NCI-H2227 (cell line): ENCODE results near the gene SYNPO.
A peak's percentile ranks its signal among the peaks of the same experiment; 100 is the strongest.

ENCODE experiments used
- DNase-seq: peaks from one replicate; lab custom pipeline; 2025; ENCODE audit not compliant: unreplicated experiment; lab: John Stamatoyannopoulos, UW

Gene SYNPO

DNA sequence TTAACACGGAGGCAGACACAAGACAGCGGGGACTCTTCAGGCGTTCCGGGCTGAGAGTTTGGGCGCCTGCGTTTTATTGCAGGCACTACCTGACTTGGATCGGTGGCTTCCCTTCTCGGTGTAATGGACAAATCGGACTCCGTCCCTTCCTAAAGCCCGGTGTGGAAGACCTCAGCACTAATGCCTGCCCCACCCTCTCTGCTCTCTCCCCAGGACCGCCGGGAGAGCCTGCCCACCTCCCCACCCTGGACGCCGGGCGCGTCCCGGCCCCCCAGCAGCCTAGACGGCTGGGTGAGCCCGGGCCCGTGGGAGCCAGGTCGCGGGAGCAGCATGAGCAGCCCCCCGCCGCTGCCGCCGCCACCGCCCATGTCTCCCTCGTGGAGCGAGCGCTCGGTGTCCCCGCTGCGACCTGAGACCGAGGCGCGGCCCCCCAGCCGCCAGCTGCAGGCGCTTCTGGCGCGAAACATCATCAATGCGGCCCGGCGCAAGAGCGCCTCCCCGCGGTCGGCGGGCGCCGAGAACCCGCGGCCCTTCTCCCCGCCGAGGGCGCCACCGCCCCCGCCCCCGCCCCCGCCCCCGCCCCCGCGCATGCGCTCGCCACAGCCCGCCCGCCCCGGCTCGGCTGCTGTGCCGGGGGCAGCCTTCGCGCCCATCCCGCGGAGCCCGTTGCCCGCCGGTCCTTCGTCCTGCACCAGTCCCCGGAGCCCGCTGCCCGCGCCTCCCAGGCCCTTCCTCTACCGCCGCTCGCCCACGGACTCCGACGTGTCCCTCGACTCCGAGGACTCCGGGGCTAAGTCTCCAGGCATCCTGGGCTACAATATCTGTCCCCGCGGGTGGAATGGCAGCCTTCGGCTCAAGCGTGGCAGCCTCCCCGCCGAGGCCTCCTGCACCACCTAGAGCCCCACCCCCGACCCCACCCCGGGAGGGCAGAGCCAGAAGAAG is 16.0 kb downstream of the SYNPO start:
- DNase-seq = peak; percentile 81

DNA sequence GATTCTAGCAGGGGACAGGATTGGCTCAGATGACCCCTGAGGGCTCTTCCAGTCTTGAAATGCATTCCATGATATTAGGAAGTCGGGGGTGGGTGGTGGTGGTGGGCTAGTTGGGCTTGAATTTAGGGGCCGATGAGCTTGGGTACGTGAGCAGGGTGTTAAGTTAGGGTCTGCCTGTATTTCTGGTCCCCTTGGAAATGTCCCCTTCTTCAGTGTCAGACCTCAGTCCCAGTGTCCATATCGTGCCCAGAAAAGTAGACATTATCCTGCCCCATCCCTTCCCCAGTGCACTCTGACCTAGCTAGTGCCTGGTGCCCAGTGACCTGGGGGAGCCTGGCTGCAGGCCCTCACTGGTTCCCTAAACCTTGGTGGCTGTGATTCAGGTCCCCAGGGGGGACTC is 17.7 kb downstream of the SYNPO start:
- DNase-seq = no peak

DNA sequence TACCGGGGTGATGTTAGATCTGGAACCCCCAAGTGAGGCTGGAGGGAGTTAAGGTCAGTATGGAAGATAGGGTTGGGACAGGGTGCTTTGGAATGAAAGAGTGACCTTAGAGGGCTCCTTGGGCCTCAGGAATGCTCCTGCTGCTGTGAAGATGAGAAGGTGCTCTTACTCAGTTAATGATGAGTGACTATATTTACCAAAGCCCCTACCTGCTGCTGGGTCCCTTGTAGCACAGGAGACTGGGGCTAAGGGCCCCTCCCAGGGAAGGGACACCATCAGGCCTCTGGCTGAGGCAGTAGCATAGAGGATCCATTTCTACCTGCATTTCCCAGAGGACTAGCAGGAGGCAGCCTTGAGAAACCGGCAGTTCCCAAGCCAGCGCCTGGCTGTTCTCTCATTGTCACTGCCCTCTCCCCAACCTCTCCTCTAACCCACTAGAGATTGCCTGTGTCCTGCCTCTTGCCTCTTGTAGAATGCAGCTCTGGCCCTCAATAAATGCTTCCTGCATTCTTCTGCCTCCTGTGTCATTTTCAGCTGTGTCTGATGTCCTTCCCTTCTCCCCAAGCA is 18.3 kb downstream of the SYNPO start:
- DNase-seq = no peak

DNA sequence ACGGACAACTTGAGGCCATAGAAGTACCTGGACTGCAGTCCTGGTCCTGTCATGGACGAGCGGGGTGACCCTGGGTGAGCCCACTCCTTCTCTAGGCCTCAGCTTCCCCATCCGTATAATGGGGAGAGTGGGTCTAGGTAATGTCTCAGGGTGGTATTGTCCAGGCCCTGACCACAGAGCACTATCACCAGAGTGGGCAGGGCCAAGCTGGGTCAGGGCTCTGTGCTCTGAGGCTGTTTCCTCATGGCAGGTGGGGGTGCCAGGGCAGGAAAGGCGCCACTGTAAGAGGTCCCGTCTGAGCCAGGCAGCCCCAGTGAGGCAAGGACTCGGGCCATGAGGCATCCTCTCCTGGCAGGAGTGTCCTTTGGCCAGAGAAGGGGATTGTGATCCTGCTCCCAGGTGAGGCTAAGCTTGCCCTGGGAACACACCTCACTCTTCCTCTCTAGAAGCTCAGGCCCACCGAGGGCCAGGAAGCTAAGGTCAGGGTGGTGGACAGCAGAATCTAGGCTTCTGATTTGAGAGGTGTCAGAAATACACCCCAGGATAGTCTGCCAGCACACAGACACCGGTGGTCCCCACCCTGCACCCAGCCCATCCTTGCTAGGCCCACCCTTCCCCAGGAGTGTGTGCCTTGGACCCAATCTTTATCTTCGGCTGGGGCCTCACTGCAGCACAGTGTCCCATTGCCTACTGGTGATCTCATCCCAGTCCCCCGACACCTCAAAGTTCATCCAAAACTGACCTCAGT is 19.1 kb downstream of the SYNPO start:
- no peak for DNase-seq

DNA sequence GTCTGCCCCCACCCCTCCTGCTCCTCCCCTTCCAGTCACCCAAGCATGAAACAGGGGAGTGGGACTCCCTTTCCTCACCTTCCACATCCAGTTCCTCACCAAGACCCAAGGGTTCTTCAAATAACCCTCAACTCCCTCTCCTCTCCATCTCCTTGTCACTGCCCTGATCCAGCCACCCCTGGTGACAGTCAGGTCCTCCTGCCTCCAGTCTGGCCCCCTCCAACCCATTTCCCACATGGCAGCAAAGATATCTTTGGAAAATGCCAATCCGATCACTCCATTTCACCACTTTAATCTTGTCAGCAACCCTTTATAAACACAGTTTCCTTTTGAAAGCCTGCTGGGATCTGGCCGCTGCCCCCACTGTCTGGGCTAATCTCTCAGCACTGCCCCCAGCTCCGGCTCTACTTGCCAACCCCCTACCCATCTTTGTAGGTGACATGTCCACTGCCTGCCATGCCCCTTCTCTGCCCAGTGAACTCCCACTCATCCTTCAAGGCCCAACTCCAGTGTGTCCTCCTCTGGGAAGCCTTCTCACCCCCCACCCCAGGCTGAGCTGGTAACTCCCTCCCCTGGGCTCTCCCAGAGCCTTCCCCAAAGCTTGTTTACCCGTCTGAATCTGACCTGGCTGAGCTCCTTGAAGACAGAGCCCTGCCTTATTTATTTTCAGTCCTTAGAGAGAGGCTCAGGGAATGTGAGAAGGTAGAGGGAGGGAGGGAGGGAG is 19.8 kb downstream of the SYNPO start:
- no peak for DNase-seq

DNA sequence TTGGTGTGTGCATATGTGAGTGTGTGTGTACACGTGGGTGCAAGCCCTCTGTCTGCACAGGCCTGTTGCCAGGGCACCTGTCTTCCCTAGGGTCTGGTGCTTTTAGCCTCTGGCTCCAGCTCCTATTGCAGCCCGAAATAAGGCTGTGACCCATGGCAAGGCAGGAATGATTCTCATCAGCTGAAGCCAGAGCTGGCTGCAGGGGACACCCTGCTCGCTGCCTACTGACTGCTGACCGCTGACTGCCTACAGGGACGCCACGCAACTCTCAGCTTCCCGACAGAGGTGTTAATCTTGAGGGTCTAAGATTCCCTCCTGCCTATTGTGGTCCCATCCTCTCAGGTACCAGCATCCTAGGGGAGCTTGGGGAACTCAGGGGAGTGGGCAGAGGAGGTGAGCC is 20.6 kb downstream of the SYNPO start, which contains the start of gene MYOZ3:
Gene MYOZ3, plus strand, starts transcription at position 166 of the 400 bp plus-strand sequence. CDS start 1,691 bp downstream, outside the sequence.
- DNase-seq = no peak

DNA sequence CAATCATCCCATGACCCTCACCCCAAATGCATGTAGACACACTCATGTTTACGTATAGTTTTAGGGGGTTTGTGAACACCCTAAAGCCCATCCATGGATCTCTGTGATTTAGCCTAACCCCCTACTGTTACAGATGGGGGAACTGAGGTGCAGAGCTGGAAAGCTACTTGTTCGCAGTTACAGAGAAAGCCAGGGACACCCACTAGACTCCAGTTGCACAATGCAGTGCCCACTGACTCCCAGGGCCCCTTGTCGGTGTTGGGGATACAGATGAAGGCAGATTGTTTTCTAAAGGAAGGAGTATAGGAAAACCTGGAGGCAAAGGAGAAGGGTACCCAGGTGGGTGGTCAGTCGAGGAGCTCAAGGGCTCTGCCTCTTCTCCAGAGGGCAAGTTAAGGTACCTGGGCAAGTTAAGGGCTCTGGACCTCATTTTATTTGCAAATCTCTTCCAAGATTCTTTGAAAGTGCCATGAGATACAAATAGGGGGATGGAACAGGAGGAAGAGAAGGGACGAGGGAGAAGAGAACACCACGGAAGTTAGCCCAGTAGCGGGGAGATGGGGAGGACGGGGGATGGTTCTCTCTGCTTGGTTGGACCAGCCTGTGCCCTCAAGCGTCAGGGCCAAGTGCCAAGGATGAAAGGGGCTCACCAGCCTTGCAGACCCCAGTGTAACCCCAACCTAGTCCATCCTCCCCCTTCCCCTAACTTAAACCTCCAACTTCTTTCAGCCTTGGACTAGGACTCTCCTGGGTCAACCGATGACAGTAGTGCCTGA is 21.5 kb downstream of the SYNPO start:
- DNase-seq = no peak

DNA sequence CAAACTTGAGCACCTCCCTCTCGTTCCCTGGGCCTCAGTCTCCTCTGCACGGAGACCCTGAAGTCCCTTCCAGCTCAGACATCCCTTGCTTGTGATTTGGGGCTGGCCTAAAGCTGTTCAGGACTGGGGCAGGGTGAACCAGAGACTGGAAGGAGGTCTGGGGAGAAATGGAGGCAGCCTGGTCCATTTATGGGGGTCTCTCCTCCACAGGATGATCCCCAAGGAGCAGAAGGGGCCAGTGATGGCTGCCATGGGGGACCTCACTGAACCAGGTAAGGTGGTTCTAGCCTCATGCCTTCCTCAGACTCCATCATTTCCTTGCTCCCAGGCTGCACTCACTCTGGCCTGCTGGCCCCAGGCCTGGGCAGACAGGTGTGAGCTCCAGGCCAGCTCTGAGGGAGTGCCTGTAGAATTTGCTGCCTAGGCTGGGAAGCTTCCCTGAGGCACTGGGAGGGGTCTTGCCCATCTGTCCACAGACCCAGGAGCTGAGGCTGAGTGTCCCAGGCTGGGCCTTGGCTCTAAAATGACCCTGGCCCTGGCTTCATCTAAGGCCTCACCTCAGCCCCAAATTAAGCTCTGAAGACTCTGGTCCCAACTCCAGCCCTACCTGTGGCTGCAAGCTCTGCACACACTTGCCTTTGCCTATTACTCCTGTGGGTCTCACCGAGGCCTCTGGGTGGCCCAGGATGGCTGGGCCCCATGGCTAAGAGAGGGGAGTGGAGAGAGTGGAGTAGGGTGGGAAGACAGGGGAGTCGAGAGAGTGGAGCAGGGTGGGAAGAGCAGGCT is 22.5 kb downstream of the SYNPO start:
- no peak for DNase-seq

DNA sequence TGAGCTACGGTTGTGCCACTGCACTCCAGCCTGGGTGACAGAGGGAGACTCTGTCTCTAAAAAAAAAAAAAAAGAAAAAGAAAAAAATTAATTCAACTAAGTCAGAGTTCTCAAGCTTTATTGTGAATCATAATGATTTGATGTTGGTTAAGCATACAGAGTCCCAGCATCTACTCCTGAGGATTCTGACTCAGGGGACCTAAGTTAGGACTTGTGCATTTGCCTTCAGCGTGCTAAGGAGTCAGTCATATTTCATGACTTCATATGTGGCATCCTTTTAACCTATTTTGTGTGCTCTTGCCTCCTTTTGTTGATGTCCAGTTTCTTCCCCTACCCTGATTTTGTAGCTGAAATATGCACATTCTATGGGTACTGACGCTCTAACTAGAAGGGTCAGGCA is 23.5 kb downstream of the SYNPO start:
- no peak for DNase-seq

DNA sequence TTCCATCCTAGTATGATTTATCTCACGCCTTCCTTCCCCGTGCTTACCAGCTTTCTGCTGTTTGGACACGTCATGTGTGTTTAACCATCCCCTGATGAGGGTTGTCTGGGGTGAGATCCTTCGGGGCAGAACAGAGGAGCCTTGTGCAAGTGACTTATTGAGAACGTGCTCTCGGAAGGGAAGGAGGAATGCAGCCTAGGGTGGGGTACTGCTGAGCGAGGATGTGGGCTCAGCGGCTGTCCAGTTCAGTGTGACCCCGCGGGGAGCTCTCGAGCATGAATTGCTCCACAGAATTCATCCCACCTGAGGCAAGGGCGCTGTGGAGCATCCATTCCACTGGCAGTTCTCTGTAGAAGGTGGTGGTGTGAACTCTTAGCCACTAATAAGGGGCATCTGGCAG is 24.6 kb downstream of the SYNPO start:
- DNase-seq = no peak

DNA sequence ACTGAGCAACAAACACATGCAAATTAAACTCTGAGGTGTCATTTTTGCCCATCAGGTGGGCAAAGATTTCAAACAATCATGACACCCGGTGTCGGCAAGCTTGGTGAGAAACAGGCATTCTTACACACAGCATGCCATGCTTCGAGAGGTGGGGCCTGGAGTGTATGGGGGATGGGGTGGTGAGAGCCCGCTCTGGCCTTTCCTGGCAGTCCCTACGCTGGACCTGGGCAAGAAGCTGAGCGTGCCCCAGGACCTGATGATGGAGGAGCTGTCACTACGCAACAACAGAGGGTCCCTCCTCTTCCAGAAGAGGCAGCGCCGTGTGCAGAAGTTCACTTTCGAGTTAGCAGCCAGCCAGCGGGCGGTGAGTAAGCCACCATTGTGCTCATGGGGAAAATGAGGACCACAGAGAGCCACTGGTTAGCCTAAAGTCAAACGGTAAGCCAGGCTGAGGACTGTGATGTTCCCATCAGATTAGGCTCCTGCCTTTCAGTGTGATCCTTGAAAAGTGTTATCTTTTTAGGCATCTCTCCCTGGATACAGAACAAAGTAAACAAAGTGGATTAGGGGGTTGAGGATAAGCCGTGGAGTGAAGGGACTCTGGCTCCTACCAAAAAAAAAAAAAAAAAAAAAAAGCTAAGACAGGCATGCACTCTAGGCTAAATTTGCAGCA is 30.0 kb downstream of the SYNPO start:
- no peak for DNase-seq

DNA sequence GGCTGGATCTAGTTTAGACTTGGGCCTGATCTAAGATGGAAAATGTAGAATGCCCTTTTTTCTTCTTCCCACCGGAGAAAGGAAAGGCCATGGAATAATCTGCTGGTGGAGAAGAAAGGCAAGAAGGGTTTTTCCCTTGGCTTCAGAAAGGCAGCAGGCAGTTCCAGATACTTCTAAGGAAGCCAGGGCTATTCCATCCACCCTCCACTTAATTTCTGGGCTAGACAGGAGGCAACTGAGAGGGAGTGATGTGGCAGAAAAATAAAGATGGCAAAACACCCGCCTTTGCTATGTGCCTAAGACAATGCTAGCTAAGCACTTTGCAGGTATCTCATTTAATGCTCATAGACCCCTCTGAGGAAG is 30.5 kb downstream of the SYNPO start:
- DNase-seq = no peak

DNA sequence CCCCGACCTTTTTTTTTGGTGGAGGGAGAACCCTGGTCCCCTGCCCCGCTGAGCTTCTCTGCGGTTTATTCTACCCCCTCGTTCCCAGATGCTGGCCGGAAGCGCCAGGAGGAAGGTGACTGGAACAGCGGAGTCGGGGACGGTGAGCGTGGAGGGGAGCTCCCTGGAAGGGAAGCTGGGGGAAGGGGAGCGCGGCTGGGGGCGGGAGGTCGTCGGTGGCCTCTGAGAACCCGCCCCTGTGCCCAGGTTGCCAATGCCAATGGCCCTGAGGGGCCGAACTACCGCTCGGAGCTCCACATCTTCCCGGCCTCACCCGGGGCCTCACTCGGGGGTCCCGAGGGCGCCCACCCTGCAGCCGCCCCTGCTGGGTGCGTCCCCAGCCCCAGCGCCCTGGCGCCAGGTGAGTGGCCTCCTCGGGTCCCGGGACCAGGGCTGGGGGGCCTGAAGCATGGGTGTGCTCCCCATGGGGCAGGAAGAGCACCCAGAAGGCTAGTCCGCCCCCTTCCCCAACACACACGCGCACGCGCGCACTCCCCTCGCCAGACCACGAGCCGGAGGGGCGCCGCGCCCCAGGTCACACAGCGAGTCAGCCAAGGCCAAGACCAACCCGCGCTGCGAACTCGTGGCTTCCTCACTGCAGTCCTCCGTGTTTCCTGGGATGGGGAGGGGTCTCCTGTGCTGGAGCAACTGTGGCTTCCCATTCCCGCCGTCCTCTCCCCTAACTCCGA is 31.2 kb downstream of the SYNPO start:
- DNase-seq = peak; percentile 54

DNA sequence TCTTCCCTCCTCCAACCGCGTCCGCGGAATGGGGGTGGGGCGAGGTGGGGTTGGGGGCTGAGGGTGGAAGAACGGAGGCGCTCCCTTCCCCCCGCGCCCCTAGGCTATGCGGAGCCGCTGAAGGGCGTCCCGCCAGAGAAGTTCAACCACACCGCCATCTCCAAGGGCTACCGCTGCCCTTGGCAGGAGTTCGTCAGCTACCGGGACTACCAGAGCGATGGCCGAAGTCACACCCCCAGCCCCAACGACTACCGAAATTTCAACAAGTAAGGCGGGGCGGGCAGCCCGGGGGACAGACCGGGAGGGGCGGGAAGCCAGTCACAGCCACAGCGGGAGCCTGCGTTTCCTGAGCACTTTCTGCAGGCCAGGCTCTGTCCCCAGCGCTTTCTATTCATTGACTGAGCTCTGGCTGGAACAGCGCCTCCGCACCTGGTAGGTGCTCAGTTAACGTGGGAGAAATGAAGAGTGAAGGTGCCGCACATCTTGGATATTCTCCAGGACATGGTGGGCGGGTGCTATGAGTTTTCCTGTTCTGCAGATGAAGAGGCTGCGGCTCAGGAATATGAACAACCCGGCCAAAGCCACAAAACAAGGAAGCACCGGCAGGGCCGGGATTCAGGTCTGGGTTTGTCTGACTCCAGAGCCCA is 31.9 kb downstream of the SYNPO start:
- peak; percentile 54 for DNase-seq

DNA sequence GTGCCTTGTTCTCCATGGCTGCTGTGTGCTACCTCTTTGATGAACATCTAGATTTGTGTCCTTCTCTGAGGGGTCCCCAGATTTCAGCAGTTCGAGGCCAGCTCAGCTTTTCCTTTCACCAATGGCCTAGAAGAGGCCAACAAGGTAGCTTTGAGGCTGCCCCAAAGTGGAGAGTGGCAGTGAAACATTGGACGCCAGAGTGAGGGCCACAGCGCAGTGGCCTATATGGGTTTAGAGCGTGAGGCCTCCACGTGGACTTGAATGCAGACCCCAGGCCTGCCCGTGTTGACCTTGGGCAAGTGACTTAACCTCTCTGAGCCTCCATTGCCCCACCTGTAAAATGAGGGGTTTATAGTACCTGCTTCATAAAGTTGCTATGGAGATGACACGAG is 32.4 kb downstream of the SYNPO start:
- DNase-seq = no peak

DNA sequence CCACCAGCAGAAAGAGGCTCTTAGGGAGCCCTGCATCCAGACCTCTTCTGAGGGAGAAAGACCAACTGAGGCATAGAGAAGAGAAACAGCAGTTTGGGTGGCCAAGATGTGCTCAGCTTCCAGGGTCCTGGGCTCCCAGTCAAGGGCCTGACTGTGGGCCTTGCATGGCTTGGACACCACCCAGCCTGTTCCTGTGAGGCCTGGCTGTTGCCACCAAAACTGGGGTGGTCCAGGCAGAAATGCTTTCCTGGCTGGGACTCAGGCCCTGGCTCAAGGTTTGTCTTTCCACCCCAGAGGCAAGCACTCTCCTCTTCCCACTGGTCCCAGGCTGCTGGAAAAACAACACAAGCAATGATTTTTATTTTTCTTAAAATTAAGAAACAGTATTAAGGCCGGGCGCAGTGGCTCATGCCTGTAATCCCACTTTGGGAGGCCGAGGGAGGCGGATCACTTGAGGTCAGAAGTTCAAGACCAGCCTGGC is 33.9 kb downstream of the SYNPO start:
- no peak for DNase-seq

DNA sequence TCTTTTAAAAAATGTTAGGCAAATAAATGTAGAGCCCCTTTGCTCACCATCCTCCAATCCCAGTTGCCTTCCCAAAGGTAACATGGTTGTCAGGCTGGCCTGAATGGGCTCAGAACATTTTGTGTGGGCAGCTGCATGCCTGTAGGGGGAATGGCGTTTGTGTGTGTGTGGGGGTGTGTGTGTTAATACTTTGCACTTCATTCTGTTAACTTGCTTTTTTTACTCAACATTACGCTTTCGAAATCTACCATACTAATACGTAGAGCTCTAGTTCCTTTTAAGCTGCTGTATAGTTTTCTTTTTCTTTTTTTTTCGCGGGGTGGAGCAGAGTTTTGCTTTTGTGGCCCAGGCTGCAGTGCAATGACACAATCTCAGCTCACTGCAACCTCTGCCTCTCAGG is 34.6 kb downstream of the SYNPO start:
- no peak for DNase-seq

DNA sequence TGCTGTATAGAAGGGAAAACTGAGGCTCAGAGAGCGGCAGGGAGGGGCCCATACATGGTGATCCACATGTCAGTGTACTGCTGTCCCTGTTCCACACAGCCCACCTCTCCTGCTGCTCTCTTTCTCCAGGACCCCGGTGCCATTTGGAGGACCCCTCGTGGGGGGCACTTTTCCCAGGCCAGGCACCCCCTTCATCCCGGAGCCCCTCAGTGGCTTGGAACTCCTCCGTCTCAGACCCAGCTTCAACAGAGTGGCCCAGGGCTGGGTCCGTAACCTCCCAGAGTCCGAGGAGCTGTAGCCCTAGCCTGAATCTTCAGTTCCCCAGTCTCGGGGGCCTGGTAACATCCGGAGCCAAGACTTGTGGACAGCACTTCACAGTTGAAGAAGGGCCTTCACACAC is 36.1 kb downstream of the SYNPO start:
- no peak for DNase-seq
